ENCODE data around the gene WASF3. TPM values are rescaled to one million over a fixed set of nuclear protein-coding genes. Genes with fewer than 3 reads are reported as not detected.

The WASF3 gene
- total RNA-seq, 2 experiments from 2014 or later, result 0.37 to 0.44 TPM

- H3K27me3 Mint-ChIP-seq, result peaks cover 13% of the 10 kb centered on the region
- no peak for ATAC-seq
- no peaks in the 10 kb centered on the region for H3K36me3 Mint-ChIP-seq (ENCODE audit: low read depth)
- ChIA-PET CTCF (interaction anchor here (0.5 kb wide), 1 partner anchor 584 kb away, joined by 3 read pairs; no protein-coding TSS in a partner anchor), POLR2A (no interaction called here)
- no peak overlapping the region for H3K4me3 Mint-ChIP-seq
- intact Hi-C loops (cut with DNase I, micrococcal nuclease), result no loop called here
- peaks cover 11% of the 10 kb centered on the region for H3K9me3 Mint-ChIP-seq (ENCODE audit: low read depth)
- H3K27ac Mint-ChIP-seq, result no peak overlapping the region
- H3K4me1 Mint-ChIP-seq, result no peaks in the 10 kb centered on the region
- DNase-seq, result no peak
Measured at GRCh38 chr13:26646603-26647002, 89.1 kb downstream of the WASF3 start.

- ChIA-PET POLR2A (no interaction called here), CTCF (no interaction called here)
- Mint-ChIP-seq H3K27me3 (peaks cover 7% of the 10 kb centered on the region), H3K9me3 (ENCODE audit: low read depth) (peaks cover 13% of the 10 kb centered on the region), H3K27ac (no peak overlapping the region), H3K36me3 (ENCODE audit: low read depth) (no peaks in the 10 kb centered on the region), H3K4me3 (no peak overlapping the region), H3K4me1 (no peaks in the 10 kb centered on the region)
- intact Hi-C loops (cut with DNase I, micrococcal nuclease), result no loop called here
- no peak for ATAC-seq
- no peak for DNase-seq
Measured at GRCh38 chr13:26651234-26651633, 93.8 kb downstream of the WASF3 start.

- ATAC-seq, result no peak
- ChIA-PET POLR2A (no interaction called here), CTCF (no interaction called here)
- no peak overlapping the region for H3K27ac Mint-ChIP-seq
- peaks cover 13% of the 10 kb centered on the region for H3K9me3 Mint-ChIP-seq (ENCODE audit: low read depth)
- H3K4me1 Mint-ChIP-seq, result no peaks in the 10 kb centered on the region
- peaks cover 4% of the 10 kb centered on the region for H3K27me3 Mint-ChIP-seq
- DNase-seq, result no peak
- intact Hi-C loops (cut with DNase I, micrococcal nuclease), result no loop called here
- H3K4me3 Mint-ChIP-seq, result no peak overlapping the region
- no peaks in the 10 kb centered on the region for H3K36me3 Mint-ChIP-seq (ENCODE audit: low read depth)
Measured at GRCh38 chr13:26653310-26653709, 95.8 kb downstream of the WASF3 start.

GRCh38 chr13:26653842-26654241 lies 96.4 kb downstream of the WASF3 start:
- intact Hi-C loops (cut with DNase I, micrococcal nuclease), result no loop called here
- Mint-ChIP-seq H3K4me1 (no peaks in the 10 kb centered on the region), H3K4me3 (no peak overlapping the region), H3K36me3 (ENCODE audit: low read depth) (no peaks in the 10 kb centered on the region), H3K27me3 (peaks cover 3% of the 10 kb centered on the region), H3K9me3 (ENCODE audit: low read depth) (peaks cover 13% of the 10 kb centered on the region), H3K27ac (no peak overlapping the region)
- CTCF ChIA-PET, result no interaction called here
- POLR2A ChIA-PET, result no interaction called here
- DNase-seq (no peak), ATAC-seq (no peak)

- intact Hi-C loops (cut with DNase I, micrococcal nuclease), result no loop called here
- POLR2A ChIA-PET, result no interaction called here
- no peak overlapping the region for H3K27ac Mint-ChIP-seq
Measured at GRCh38 chr13:26656919-26657318, 99.4 kb downstream of the WASF3 start.

GRCh38 chr13:26658448-26659385 lies 101.2 kb downstream of the WASF3 start:
- Mint-ChIP-seq H3K4me1 (no peaks in the 10 kb centered on the region), H3K9me3 (ENCODE audit: low read depth) (no peaks in the 10 kb centered on the region), H3K36me3 (ENCODE audit: low read depth) (no peaks in the 10 kb centered on the region), H3K4me3 (no peak overlapping the region), H3K27ac (no peak overlapping the region), H3K27me3 (peaks cover 8% of the 10 kb centered on the region)
- ATAC-seq (no peak), DNase-seq (no peak)
- CTCF ChIA-PET, result interaction anchor here (1.0 kb wide), 1 partner anchor 30 kb away, joined by 3 read pairs; no protein-coding TSS in a partner anchor
- intact Hi-C loops (cut with DNase I, micrococcal nuclease), result no loop called here
- POLR2A ChIA-PET, result no interaction called here

More at GRCh38 chr13:26656919-26657318, 99.4 kb downstream of the WASF3 start:
- Mint-ChIP-seq H3K4me1 (no peaks in the 10 kb centered on the region), H3K27me3 (peaks cover 3% of the 10 kb centered on the region), H3K36me3 (ENCODE audit: low read depth) (no peaks in the 10 kb centered on the region), H3K9me3 (ENCODE audit: low read depth) (no peaks in the 10 kb centered on the region), H3K4me3 (no peak overlapping the region)
- ATAC-seq (no peak), DNase-seq (no peak)
- CTCF ChIA-PET, result no interaction called here

- H3K27me3 Mint-ChIP-seq, result peaks cover 8% of the 10 kb centered on the region
- no peak overlapping the region for H3K27ac Mint-ChIP-seq
- H3K4me3 Mint-ChIP-seq, result no peak overlapping the region
- no peaks in the 10 kb centered on the region for H3K4me1 Mint-ChIP-seq
- ChIA-PET CTCF (no interaction called here), POLR2A (interaction anchor here (0.7 kb wide), 1 partner anchor 534 kb away, joined by 3 read pairs; no protein-coding TSS in a partner anchor)
- ATAC-seq, result no peak
- H3K36me3 Mint-ChIP-seq (ENCODE audit: low read depth), result no peaks in the 10 kb centered on the region
- no peak for DNase-seq
- H3K9me3 Mint-ChIP-seq (ENCODE audit: low read depth), result no peaks in the 10 kb centered on the region
- intact Hi-C loops (cut with DNase I, micrococcal nuclease), result no loop called here
Measured at GRCh38 chr13:26660185-26660584, 102.7 kb downstream of the WASF3 start.

- POLR2A ChIA-PET, result no interaction called here
- ATAC-seq (no peak), DNase-seq (no peak)
- Mint-ChIP-seq H3K27me3 (peaks cover 8% of the 10 kb centered on the region), H3K36me3 (ENCODE audit: low read depth) (no peaks in the 10 kb centered on the region), H3K4me1 (no peaks in the 10 kb centered on the region), H3K9me3 (ENCODE audit: low read depth) (no peaks in the 10 kb centered on the region), H3K4me3 (no peak overlapping the region), H3K27ac (no peak overlapping the region)
- intact Hi-C loops (cut with DNase I, micrococcal nuclease), result no loop called here
- CTCF ChIA-PET, result interaction anchor here (1.1 kb wide), 1 partner anchor 109 kb away, joined by 3 read pairs; no protein-coding TSS in a partner anchor
Measured at GRCh38 chr13:26660766-26661165, 103.3 kb downstream of the WASF3 start.

- H3K4me1 Mint-ChIP-seq, result no peaks in the 10 kb centered on the region
- H3K4me3 Mint-ChIP-seq, result no peak overlapping the region
- intact Hi-C loops (cut with DNase I, micrococcal nuclease), result no loop called here
- peaks cover 10% of the 10 kb centered on the region for H3K27me3 Mint-ChIP-seq
- ATAC-seq (no peak), DNase-seq (no peak)
- no peak overlapping the region for H3K27ac Mint-ChIP-seq
- ChIA-PET CTCF (interaction anchor here (1.3 kb wide), 1 partner anchor 35 kb away, joined by 4 read pairs; no protein-coding TSS in a partner anchor), POLR2A (no interaction called here)
- H3K9me3 Mint-ChIP-seq (ENCODE audit: low read depth), result no peaks in the 10 kb centered on the region
- H3K36me3 Mint-ChIP-seq (ENCODE audit: low read depth), result no peaks in the 10 kb centered on the region
Measured at GRCh38 chr13:26663791-26664190, 106.3 kb downstream of the WASF3 start.

- CTCF ChIA-PET, result no interaction called here
Measured at GRCh38 chr13:26664286-26664685, 106.8 kb downstream of the WASF3 start.

GRCh38 chr13:26664876-26665275 lies 107.4 kb downstream of the WASF3 start:
- H3K36me3 Mint-ChIP-seq (ENCODE audit: low read depth), result no peaks in the 10 kb centered on the region
- H3K27me3 Mint-ChIP-seq, result peaks cover 11% of the 10 kb centered on the region
- intact Hi-C loops (cut with DNase I, micrococcal nuclease), result no loop called here
- DNase-seq (no peak), ATAC-seq (no peak)
- ChIA-PET POLR2A (no interaction called here), CTCF (no interaction called here)
- no peaks in the 10 kb centered on the region for H3K4me1 Mint-ChIP-seq
- H3K27ac Mint-ChIP-seq, result no peak overlapping the region
- no peaks in the 10 kb centered on the region for H3K9me3 Mint-ChIP-seq (ENCODE audit: low read depth)
- no peak overlapping the region for H3K4me3 Mint-ChIP-seq

More at GRCh38 chr13:26664286-26664685, 106.8 kb downstream of the WASF3 start:
- DNase-seq (no peak), ATAC-seq (no peak)
- intact Hi-C loops (cut with DNase I, micrococcal nuclease), result no loop called here
- POLR2A ChIA-PET, result no interaction called here
- Mint-ChIP-seq H3K4me1 (no peaks in the 10 kb centered on the region), H3K36me3 (ENCODE audit: low read depth) (no peaks in the 10 kb centered on the region), H3K9me3 (ENCODE audit: low read depth) (no peaks in the 10 kb centered on the region), H3K27me3 (peaks cover 10% of the 10 kb centered on the region), H3K4me3 (no peak overlapping the region), H3K27ac (no peak overlapping the region)
